ENCODE measurements around the gene PPP4C.
A peak's percentile ranks its signal among the peaks of the same experiment; 100 is the strongest.

GRCh38 chr16:30096105-30096861, 20.5 kb downstream of the PPP4C start, which contains the start of gene YPEL3:
- TF ChIP-seq CTCF (IDR thresholded peaks at IDR 0.05; ENCODE audit: poor library complexity, severe bottlenecking) = no peak
- peak; percentile 13 for TF ChIP-seq EP300 (conservative IDR thresholded peaks at IDR 0.05; ENCODE audit: poor library complexity, severe bottlenecking)
- peak; percentile 71 for TF ChIP-seq POLR2AphosphoS5 (IDR thresholded peaks at IDR 0.05)
- peak; percentile 91 for TF ChIP-seq REST (IDR thresholded peaks at IDR 0.05; ENCODE audit: borderline replicate concordance)
- no peak for TF ChIP-seq EZH2 (IDR thresholded peaks at IDR 0.05; ENCODE audit: borderline replicate concordance, insufficient read depth, low read length, poor library complexity, severe bottlenecking)
- peak; percentile 39 for TF ChIP-seq TAF1 (IDR thresholded peaks at IDR 0.05; ENCODE audit: low read depth)

Measured in neural cell (in vitro differentiated cells).